Measurements from ENCODE around the gene FANCD2OS.

DNA sequence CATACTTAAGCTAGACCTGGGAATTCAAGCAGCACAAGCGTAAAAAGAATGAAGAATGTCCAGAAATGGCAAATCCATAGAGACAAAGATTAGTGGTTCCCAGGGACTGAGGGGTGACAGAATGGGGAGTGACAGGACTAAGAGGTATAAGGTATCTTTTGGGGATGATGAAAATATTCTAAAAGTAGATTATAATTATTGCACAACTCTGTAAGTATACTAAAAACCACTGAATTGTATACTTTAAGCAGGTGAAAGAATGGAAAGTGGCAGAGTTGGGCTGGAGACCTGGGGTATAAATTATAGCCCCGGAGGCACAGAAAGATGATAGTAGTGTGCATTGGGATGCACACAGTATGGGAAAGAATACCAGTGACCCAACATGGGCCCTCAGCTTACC, 13.0 kb upstream of the FANCD2OS start:
- TF ChIP-seq, protein P1, sequence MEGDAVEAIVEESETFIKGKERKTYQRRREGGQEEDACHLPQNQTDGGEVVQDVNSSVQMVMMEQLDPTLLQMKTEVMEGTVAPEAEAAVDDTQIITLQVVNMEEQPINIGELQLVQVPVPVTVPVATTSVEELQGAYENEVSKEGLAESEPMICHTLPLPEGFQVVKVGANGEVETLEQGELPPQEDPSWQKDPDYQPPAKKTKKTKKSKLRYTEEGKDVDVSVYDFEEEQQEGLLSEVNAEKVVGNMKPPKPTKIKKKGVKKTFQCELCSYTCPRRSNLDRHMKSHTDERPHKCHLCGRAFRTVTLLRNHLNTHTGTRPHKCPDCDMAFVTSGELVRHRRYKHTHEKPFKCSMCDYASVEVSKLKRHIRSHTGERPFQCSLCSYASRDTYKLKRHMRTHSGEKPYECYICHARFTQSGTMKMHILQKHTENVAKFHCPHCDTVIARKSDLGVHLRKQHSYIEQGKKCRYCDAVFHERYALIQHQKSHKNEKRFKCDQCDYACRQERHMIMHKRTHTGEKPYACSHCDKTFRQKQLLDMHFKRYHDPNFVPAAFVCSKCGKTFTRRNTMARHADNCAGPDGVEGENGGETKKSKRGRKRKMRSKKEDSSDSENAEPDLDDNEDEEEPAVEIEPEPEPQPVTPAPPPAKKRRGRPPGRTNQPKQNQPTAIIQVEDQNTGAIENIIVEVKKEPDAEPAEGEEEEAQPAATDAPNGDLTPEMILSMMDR (IDR thresholded peaks at IDR 0.05), result no peak
- TF ChIP-seq POLR2A (IDR thresholded peaks at IDR 0.05), result no peak
- TF ChIP-seq POLR2AphosphoS5 (IDR thresholded peaks at IDR 0.05; ENCODE audit: insufficient read depth in 1 of 2, low read depth in 1 of 2), result no peak

Measured in vagina (tissue), 2 donors.